Globus pallidus (tissue), 1 donor: ENCODE results near the gene SDSL.

Experiments used
- DNase-seq: peaks from one replicate; pipeline ENCODE4 v3.0.0-alpha.2; 2015; ENCODE audit warnings: low spot score

Gene SDSL

GRCh38 chr12:113468365-113469223 lies 46.4 kb downstream of the SDSL start:
- no peak for DNase-seq

- no peak for DNase-seq
These were observed 47.2 kb downstream of the SDSL start for GRCh38 chr12:113469224-113469948.

GRCh38 chr12:113469949-113470743 lies 48.0 kb downstream of the SDSL start:
- DNase-seq: no peak

GRCh38 chr12:113470871-113471618 lies 48.9 kb downstream of the SDSL start:
- DNase-seq: no peak

GRCh38 chr12:113471619-113472171 lies 49.5 kb downstream of the SDSL start, which contains the start of gene LHX5:
TSS of gene LHX5 (minus strand) at chr12:113471871. CDS start at chr12:113471498, 373 bp downstream.
- DNase-seq: no peak

- DNase-seq: no peak
These were observed 50.3 kb downstream of the SDSL start for GRCh38 chr12:113472191-113473121.

- no peak for DNase-seq
These were observed 51.2 kb downstream of the SDSL start for GRCh38 chr12:113473400-113473799.

GRCh38 chr12:113473942-113474341 lies 51.8 kb downstream of the SDSL start:
- DNase-seq: no peak

GRCh38 chr12:113474635-113475436 lies 52.7 kb downstream of the SDSL start:
- DNase-seq: no peak

GRCh38 chr12:113475451-113476175 lies 53.4 kb downstream of the SDSL start:
- no peak for DNase-seq

GRCh38 chr12:113476176-113476986 lies 54.2 kb downstream of the SDSL start:
- DNase-seq: no peak

- no peak for DNase-seq
These were observed 55.1 kb downstream of the SDSL start for GRCh38 chr12:113477171-113477841.

- DNase-seq: no peak
These were observed 55.6 kb downstream of the SDSL start for GRCh38 chr12:113477842-113478215.

- no peak for DNase-seq
These were observed 56.3 kb downstream of the SDSL start for GRCh38 chr12:113478351-113479011.

GRCh38 chr12:113479216-113479589 lies 57.0 kb downstream of the SDSL start:
- no peak for DNase-seq

- DNase-seq: no peak
These were observed 57.6 kb downstream of the SDSL start for GRCh38 chr12:113479590-113480335.
